COLO668 (cell line): ENCODE measurements around the gene CEP63.

Experiments used
- DNase-seq: peaks from one replicate; lab custom pipeline; 2025; ENCODE audit not compliant: unreplicated experiment; lab: John Stamatoyannopoulos, UW

CEP63 gene

GRCh38 chr3:134485718-134486576 lies at the start of gene CEP63, which contains the start of gene ANAPC13:
Gene CEP63, plus strand, starts transcription at chr3:134486057. Its CDS starts 9,264 bp downstream, at chr3:134495321.
Gene ANAPC13, minus strand, starts transcription at chr3:134485985. Its CDS starts 3,081 bp downstream, at chr3:134482904.
- peak; percentile 91 for DNase-seq

- DNase-seq = no peak
These were observed 48.6 kb upstream of the CEP63 start for GRCh38 chr3:134437211-134437752.

DNA sequence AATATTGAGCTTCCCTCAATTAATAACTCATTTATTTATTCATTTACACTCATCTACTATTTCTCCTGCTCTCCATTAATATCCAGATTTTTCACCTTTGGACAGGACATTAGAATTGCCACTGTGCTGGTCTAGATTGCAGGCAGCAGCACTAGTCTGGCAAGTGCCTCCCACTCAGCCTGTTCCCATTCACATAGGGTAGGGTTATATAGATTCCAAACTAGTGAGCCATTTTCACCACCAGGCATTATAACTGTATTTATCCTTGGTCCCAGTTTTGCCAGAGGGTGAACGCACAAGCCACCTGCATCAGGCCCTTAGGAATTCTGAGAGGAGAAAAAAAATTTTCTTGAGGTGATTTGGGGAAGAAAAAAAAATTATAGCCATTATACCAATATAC lies 44.5 kb upstream of the CEP63 start:
- DNase-seq = no peak

DNA sequence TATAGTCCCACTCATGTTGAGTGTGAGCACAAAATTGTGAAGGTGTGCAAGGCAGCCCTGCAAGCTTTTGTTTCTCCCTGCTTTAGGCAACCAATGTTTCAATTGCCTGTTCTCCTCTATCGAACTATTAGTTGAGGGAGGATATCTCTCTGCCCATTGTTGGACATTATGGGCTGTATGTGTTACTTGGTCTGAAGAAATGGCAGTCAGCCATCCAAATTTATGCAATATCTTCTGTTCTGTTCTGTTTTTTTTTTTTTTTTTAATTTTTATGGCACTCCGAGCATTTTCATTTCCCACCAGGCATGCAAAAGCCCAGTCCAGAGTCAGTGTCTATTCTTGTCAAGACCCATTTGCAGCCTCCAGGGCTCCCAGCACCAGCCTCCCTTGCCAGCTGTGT lies 44.0 kb upstream of the CEP63 start:
- no peak for DNase-seq

DNA sequence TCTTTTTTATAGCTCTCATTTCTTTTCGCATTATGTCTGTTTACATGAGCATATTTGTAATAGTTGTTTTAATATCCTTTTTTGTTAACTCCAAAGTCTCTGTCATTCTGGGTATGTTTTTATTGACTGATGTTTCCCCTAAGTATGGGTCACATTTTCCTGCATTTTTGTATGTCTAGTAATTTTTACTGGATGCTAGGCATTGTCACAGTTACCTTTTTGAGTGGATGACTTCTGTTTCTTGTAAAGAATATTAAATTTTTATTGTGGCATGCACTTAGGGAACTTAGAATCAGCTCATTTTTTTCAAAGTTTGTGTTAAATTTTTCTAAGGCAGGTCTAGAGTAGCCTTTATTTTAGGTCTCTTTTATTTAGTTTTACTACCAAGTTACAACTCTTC lies 40.8 kb upstream of the CEP63 start:
- no peak for DNase-seq

GRCh38 chr3:134445636-134446035 lies 40.2 kb upstream of the CEP63 start:
- no peak for DNase-seq

DNA sequence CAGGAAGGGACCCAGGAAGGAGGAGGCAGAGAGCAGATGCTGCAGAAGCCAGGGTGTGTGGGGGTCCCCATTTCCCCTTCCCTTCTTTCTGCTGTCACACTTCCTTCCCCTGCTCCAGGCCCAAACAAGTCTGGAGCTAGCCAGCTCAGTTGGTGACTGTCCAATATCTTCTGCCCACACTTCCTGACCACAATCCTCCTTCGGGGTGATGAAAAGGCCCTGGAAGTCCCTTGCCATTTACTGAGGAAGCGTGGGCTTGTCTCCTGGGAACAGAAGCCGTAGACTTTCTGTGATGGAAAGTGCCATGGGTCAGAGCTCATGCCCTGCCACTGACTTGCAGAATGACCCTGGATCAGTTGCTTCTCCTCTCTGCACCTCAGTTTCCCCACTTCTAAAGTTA lies 39.1 kb upstream of the CEP63 start:
- no peak for DNase-seq

GRCh38 chr3:134447351-134447750 lies 38.5 kb upstream of the CEP63 start:
- no peak for DNase-seq

DNA sequence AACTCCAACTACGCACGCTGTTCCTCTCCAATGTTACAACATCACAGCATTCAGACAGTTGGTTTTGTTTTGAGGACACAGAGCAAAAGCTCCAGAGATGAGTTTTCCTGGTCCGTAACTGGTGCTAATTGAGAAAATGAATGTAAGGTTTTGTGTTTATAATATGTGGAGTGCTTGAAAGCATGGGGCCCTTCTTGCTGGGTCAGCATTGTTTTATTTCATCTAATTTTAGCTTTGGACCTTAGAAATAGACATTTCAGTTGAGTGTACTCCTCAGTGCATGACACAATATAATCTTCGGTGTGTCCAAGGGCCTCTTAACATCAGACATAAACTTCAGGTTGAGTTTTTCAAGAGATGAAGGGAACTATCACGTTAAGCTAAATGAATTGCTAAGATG lies 37.2 kb upstream of the CEP63 start:
- DNase-seq = no peak

DNA sequence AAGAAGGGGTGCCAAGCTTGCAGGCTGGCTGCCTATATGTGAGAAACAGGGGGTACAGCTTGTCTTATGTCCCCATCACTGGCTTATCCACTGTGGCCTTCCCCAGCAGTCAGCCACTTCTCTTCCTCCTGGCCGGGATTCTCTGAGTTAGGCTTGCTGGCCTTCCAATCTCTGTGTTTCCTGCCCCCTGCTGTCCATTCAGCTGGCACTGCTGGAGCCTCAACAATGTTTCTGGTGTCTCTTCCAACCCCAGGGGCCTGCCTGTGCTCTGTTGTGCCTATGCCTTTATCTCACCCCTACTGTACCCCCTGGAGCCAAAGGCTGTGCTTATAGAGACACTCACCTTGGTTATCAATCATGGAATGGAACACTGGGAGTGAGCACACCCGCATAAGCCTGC lies 36.6 kb upstream of the CEP63 start:
- peak; percentile 21 for DNase-seq

DNA sequence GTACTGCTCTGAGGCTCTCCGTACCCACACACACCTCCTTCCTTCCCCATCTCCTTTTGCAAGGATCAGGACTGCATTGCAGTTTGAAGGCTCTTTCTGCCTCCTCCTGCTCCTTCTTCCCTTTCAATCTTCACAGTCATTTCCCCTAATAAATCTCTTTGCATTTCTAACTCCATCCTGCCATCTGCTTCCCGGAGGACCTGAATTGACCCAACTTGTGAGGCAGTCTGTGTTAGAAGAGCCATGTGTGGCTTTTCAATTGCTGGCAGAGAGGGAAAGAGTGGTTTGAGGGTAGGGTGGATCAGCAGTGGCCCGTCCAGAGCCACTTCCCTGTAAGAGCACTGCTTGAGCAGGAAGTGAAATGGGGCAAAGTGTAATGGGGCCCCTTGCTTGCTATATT lies 35.9 kb upstream of the CEP63 start:
- DNase-seq = no peak

- DNase-seq = no peak
These were observed 32.2 kb upstream of the CEP63 start for GRCh38 chr3:134453631-134454030.

DNA sequence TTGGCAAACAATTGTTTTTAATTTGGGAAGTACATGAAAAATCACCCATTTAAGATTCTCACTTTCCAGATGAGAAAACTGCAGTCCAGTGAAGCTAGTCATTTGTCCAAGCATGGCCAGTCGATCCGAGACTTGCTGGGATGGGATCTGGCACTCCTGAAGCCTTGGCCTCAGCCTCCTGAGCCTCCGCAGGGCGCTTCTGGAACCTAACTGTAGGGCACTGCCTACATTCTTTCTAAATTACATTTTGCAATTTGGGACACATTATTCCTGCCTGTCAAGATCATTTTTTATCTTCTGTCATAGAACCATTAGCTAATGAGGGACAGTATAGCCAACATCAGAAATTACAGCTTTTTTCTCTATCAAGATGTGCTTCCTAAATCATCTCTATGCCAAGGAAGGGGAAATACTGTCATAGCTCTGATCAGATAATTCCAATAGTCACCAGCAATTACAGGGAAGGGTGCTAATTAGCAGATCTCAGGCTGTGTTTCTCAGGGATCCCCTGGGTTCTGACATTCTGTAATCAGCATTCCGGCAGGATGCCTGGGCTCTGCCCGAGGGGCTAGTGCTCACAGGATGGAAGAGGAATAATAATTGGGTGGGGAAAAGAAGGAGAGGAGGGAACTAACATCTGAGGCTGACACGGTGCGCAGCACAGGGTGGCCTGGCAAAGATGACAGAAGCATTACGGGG lies 28.3 kb upstream of the CEP63 start:
- no peak for DNase-seq

- no peak for DNase-seq
These were observed 27.4 kb upstream of the CEP63 start for GRCh38 chr3:134458406-134458945.

- no peak for DNase-seq
These were observed 26.3 kb upstream of the CEP63 start for GRCh38 chr3:134459562-134459961.

- no peak for DNase-seq
These were observed 24.9 kb upstream of the CEP63 start for GRCh38 chr3:134460965-134461364.

DNA sequence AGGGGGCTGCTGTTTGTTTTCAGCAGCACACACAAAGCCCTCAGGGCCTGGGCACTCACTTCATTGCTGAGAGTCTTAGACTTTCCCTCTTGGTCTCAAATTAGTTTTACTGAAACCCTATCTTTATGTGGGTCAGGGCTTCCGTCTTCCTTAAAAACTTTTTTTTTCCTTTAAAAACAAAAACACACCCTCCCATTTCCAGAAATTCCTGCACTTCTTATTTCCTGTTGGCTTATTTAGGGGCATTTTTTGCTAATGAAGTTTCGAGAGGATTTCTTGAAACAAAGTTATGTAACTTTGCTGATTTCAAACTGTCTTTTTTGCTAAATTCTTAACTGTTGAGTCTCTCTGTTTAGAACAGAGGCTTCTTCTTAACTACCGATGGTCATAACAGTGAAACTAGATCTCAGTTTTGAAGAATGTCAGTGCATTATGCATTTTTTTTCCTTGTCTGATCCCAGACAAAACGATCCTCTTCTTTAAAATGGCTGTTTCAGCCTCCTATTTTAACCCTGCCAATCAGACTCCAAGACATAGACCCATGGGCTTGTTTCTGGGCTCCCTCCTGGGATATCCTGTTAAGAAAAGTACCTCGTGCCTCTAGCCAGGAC lies 23.4 kb upstream of the CEP63 start:
- DNase-seq = no peak

- DNase-seq = no peak
These were observed 22.2 kb upstream of the CEP63 start for GRCh38 chr3:134463676-134464063.

- no peak for DNase-seq
These were observed 21.7 kb upstream of the CEP63 start for GRCh38 chr3:134464064-134464688.

- no peak for DNase-seq
These were observed 21.0 kb upstream of the CEP63 start for GRCh38 chr3:134464689-134465365.
